Ascending aorta (tissue), 2 donors: ENCODE data around the gene ZNF207. TPM values are rescaled to one million over a fixed set of nuclear protein-coding genes. Genes with fewer than 3 reads are reported as not detected.
"Not testable (repeated sequence)": the region's sequence is repeated elsewhere in the genome, so short reads cannot be mapped to it uniquely, and the experiment has no call there.

Experiments used
- DNase-seq, 2 donors: peaks; one replicate each; pipeline ENCODE4 v3.0.0-alpha.2; 2019; ENCODE audit warnings: low spot score in 2 of 2
- H3K27ac ChIP-seq, 2 donors: fragments of 200-600 bp; sonication (generic); one replicate each; pipeline ENCODE4 v1.5.1; 2016 to 2017; ENCODE audit warnings: mild to moderate bottlenecking in 1 of 2
- H3K27me3 ChIP-seq: fragments of 200-600 bp; sonication (generic); one replicate; pipeline ENCODE4 v1.5.1; 2017
- H3K36me3 ChIP-seq, 2 donors: fragments of 200-600 bp; sonication (generic); one replicate each; pipeline ENCODE4 v1.5.1; 2016
- H3K4me1 ChIP-seq, 2 donors: fragments of 200-600 bp; sonication (generic); one replicate each; pipeline ENCODE4 v1.5.1; 2016 to 2017; ENCODE audit warnings: mild to moderate bottlenecking in 1 of 2
- H3K4me3 ChIP-seq, 2 donors: fragments of 200-600 bp; sonication (generic); one replicate each; pipeline ENCODE4 v1.5.1; 2016 to 2017; ENCODE audit warnings: mild to moderate bottlenecking in 1 of 2
- H3K9me3 ChIP-seq, 2 donors: fragments of 200-600 bp; sonication (generic); one replicate each; pipeline ENCODE4 v1.5.1; 2016
- intact Hi-C: fragments of 100-400 bp; cut with DNase I; formaldehyde crosslinking; loops from one replicate; pipeline ENCODE4 v1.15.1; 2023
- total RNA-seq: library from RNA; depleted of rRNA; stranded (reverse); fragments of >200 nt; gene quantifications from one replicate; pipeline ENCODE4 v1.1.0, GENCODE V29; 2016
- TF ChIP-seq, protein P1 (sequence below), 3 experiments: fragments of 200-600 bp in 2 of 3; fragments of 450-650 bp in 1 of 3; sonication (generic) in 2 of 3; IDR thresholded peaks; one replicate each; pipeline ENCODE4 v1.5.1; 2016 to 2019; ENCODE audit warnings: antibody characterized with exemption in 3 of 3, mild to moderate bottlenecking in 1 of 3, moderate library complexity in 1 of 3

The ZNF207 gene
- total RNA-seq, 1 donor from 2014 or later: 94.2 TPM

DNA sequence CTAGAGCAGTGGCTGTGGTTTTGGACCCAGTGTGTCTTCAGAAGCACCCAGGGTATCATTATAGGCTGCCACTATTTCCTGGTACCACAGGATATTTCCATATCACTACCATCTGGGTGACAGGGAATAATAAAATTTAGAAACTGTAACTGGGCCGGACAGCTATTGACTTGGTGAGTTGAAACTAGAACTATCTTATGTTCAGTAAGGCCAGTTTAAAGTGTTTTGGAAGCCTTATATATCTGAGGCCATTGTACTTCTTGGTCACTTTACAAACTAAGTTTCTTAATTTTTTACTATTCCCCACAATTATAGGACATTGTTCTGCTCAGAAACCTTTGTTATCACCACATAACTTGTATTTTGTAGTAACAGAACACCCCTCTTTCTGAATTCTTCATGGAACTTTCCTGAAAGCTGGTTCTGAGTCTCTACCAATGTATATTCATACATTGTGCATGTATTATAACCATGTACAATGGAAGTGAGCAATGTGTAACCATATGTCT lies 34.0 kb downstream of the ZNF207 start:
- H3K36me3 ChIP-seq: peaks cover 20 to 43% of the 10 kb centered on the region in 2 donors

GRCh38 chr17:32385121-32385520 lies 35.2 kb downstream of the ZNF207 start:
- no peaks in the 10 kb centered on the region for H3K4me1 ChIP-seq
- intact Hi-C loops: no loop called here
- H3K9me3 ChIP-seq: no peaks in the 10 kb centered on the region
- H3K4me3 ChIP-seq: no peak overlapping the region
- no peak overlapping the region for H3K27ac ChIP-seq
- H3K36me3 ChIP-seq: peaks cover 10 to 33% of the 10 kb centered on the region in 2 donors
- TF ChIP-seq, protein P1, sequence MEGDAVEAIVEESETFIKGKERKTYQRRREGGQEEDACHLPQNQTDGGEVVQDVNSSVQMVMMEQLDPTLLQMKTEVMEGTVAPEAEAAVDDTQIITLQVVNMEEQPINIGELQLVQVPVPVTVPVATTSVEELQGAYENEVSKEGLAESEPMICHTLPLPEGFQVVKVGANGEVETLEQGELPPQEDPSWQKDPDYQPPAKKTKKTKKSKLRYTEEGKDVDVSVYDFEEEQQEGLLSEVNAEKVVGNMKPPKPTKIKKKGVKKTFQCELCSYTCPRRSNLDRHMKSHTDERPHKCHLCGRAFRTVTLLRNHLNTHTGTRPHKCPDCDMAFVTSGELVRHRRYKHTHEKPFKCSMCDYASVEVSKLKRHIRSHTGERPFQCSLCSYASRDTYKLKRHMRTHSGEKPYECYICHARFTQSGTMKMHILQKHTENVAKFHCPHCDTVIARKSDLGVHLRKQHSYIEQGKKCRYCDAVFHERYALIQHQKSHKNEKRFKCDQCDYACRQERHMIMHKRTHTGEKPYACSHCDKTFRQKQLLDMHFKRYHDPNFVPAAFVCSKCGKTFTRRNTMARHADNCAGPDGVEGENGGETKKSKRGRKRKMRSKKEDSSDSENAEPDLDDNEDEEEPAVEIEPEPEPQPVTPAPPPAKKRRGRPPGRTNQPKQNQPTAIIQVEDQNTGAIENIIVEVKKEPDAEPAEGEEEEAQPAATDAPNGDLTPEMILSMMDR (IDR thresholded peaks at IDR 0.05): no peak
- no peak for DNase-seq
- H3K27me3 ChIP-seq: no peaks in the 10 kb centered on the region

More for the DNA sequence above, 34.0 kb downstream of the ZNF207 start:
- Histone ChIP-seq H3K27me3 (no peaks in the 10 kb centered on the region), H3K4me3 (no peak overlapping the region), H3K27ac (no peak overlapping the region), H3K9me3 (no peaks in the 10 kb centered on the region), H3K4me1 (no peaks in the 10 kb centered on the region)
- intact Hi-C loops: no loop called here
- TF ChIP-seq, protein P1 (IDR thresholded peaks at IDR 0.05): no peak
- no peak for DNase-seq

GRCh38 chr17:32385971-32386370 lies 36.0 kb downstream of the ZNF207 start:
- H3K36me3 ChIP-seq: peaks cover 4 to 26% of the 10 kb centered on the region in 2 donors
- intact Hi-C loops: no loop called here
- TF ChIP-seq, protein P1 (IDR thresholded peaks at IDR 0.05): no peak

DNA sequence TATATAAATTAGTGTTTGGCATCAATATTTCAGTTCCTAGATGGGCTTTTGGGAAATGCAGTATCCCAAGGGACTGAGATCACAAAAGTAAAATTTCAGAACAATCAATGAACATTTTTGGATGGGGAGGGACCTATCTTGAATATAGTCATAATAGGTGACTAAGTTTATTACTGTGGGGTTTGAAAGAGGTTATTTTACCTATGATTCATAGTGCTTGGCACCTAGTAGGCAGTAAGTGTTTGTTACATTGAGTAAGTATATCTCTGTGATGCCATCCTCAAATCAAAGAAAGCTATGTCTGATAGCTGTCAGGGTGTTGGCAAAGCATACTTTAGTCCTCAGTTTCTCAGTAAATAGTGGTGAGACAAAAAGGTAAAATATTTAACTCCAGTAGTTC lies 36.9 kb downstream of the ZNF207 start:
- peaks cover 4 to 17% of the 10 kb centered on the region in 2 donors for H3K36me3 ChIP-seq
- no peak for DNase-seq
- no peaks in the 10 kb centered on the region for H3K27me3 ChIP-seq
- no peak overlapping the region for H3K4me3 ChIP-seq
- no peak overlapping the region for H3K27ac ChIP-seq
- H3K4me1 ChIP-seq: no peaks in the 10 kb centered on the region
- TF ChIP-seq, protein P1 (IDR thresholded peaks at IDR 0.05): no peak
- no peaks in the 10 kb centered on the region for H3K9me3 ChIP-seq
- intact Hi-C loops: no loop called here

More at GRCh38 chr17:32385971-32386370, 36.0 kb downstream of the ZNF207 start:
- H3K9me3 ChIP-seq: no peaks in the 10 kb centered on the region
- H3K27ac ChIP-seq: no peak overlapping the region
- H3K4me1 ChIP-seq: no peaks in the 10 kb centered on the region
- H3K4me3 ChIP-seq: no peak overlapping the region
- no peaks in the 10 kb centered on the region for H3K27me3 ChIP-seq
- DNase-seq: no peak

DNA sequence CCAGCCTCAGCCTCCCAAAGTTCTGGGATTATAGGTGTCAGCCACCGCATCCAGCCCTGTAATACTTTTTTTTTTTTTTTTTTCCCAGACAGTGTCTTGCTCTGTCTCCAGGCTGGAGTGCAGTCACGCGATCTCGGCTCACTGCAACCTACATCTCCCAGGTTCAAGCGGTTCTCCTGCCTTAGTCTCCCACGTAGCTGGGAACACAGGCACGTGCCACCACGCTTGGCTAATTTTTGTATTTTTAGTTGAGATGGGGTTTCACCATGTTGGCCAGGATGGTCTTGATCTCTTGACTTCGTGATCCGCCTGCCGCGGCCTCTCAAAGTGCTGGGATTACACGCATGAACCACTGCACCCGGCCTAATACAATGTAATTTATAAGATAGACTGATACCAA lies 38.2 kb downstream of the ZNF207 start:
- intact Hi-C loops, H3K27me3 ChIP-seq, H3K27ac ChIP-seq, H3K4me3 ChIP-seq, DNase-seq, H3K36me3 ChIP-seq, H3K4me1 ChIP-seq, H3K9me3 ChIP-seq: not testable (repeated sequence)

GRCh38 chr17:32388613-32389459 lies 38.9 kb downstream of the ZNF207 start:
- peaks cover 0 to 6% of the 10 kb centered on the region in 2 donors for H3K36me3 ChIP-seq
- no peak overlapping the region for H3K27ac ChIP-seq
- no peaks in the 10 kb centered on the region for H3K4me1 ChIP-seq
- H3K4me3 ChIP-seq: no peak overlapping the region
- TF ChIP-seq, protein P1 (IDR thresholded peaks at IDR 0.05): no peak
- DNase-seq: no peak
- H3K27me3 ChIP-seq: no peaks in the 10 kb centered on the region
- intact Hi-C loops: no loop called here
- H3K9me3 ChIP-seq: no peaks in the 10 kb centered on the region
